Stomach (tissue), 9 donors: ENCODE results near the gene DDN. TPM values are rescaled to one million over a fixed set of nuclear protein-coding genes. Genes with fewer than 3 reads are reported as not detected.

Source experiments
- DNase-seq, 2 donors: peaks; one replicate each; pipeline versions ENCODE4 v3.0.0 to v3.0.0-alpha.2; 2013 to 2019
- H3K27ac ChIP-seq, 5 donors: fragments of 200-600 bp in 4 of 5; sonication (generic) in 4 of 5; one replicate each; pipeline ENCODE4 v1.5.1; 2013 to 2019; ENCODE audit warnings: mild to moderate bottlenecking in 1 of 5, moderate library complexity in 1 of 5
- H3K27me3 ChIP-seq, 3 donors: fragments of 200-600 bp; sonication (generic); one replicate each; pipeline ENCODE4 v1.5.1; 2017 to 2019; ENCODE audit warnings: mixed run types in 1 of 3
- H3K36me3 ChIP-seq, 4 donors: fragments of 200-600 bp; sonication (generic); 1 replicate in 3 of 4; 2 replicates in 1 of 4; pipeline ENCODE4 v1.5.1; 2016 to 2019
- H3K4me1 ChIP-seq, 4 donors: fragments of 200-600 bp; sonication (generic); one replicate each; pipeline ENCODE4 v1.5.1; 2016 to 2019
- H3K4me3 ChIP-seq, 4 donors: fragments of 200-600 bp; sonication (generic) in 3 of 4; one replicate each; pipeline ENCODE4 v1.5.1; 2016 to 2019; ENCODE audit warnings: mild to moderate bottlenecking in 1 of 4
- H3K9me3 ChIP-seq, 4 donors: fragments of 200-600 bp; sonication (generic); one replicate each; pipeline ENCODE4 v1.5.1; 2016 to 2019
- CTCF ChIP-seq, 7 experiments: fragments of 450-650 bp in 4 of 7; fragments of 200-600 bp in 3 of 7; sonication (generic) in 3 of 7; IDR thresholded peaks; one replicate each; pipeline ENCODE4 v1.5.1; 2016 to 2019; ENCODE audit warnings: antibody characterized with exemption in 7 of 7, control low read depth in 2 of 7, mild to moderate bottlenecking in 1 of 7
- EP300 ChIP-seq: sonication (generic); formaldehyde crosslinking; IDR thresholded peaks from one replicate; pipeline ENCODE4 v1.6.1; 2017; ENCODE audit warnings: antibody characterized with exemption
- POLR2A ChIP-seq, 4 donors: fragments of 450-650 bp; IDR thresholded peaks; one replicate each; pipeline ENCODE4 v1.6.1; 2016; ENCODE audit warnings: antibody characterized with exemption in 4 of 4, control low read depth in 2 of 4, mild to moderate bottlenecking in 1 of 4, moderate library complexity in 1 of 4
- POLR2AphosphoS5 ChIP-seq, 3 donors: sonication (generic); formaldehyde crosslinking; IDR thresholded peaks; one replicate each; pipeline ENCODE4 v1.6.1; 2016; ENCODE audit warnings: antibody characterized with exemption in 3 of 3
- WGBS, 5 donors: extraction: QIAGEN DNeasy Blood & Tissue Kit in 3 of 5; methylation state at CpG; one replicate each; pipeline versions ENCODE4 v1.1.5 to v1.1.7; 2013 to 2018; 5-methylcytosine and 5-hydroxymethylcytosine counted together
- intact Hi-C: fragments of 100-400 bp; cut with DNase I; formaldehyde crosslinking; loops from one replicate; pipeline ENCODE4 v1.15.1; 2023; ENCODE audit warnings: low total_unique reads
- polyA plus RNA-seq, 3 donors: library from polyadenylated mRNA; stranded (reverse); fragments of 200-250 nt; gene quantifications; one replicate each; pipeline ENCODE4 v1.2.3, GENCODE V29; 2013
- total RNA-seq, 5 donors: library from RNA; depleted of rRNA; stranded (reverse); fragments of >200 nt; gene quantifications; one replicate each; pipeline versions ENCODE4 v1.1.0 to v1.2.3, GENCODE V29; 2014 to 2016
- donor health status: healthy with polysubstance abuse.
- donor health status: Bipolar disorder and iron deficiency.
- donor health status: healthy.

Gene DDN
- total and polyA plus RNA-seq, 8 donors = 0.08 to 0.31 (median 0.19) TPM; not detected in 4

- intact Hi-C loops = no loop called here
- WGBS, 5 donors = 0 to 3% (median 2%) methylated on average over 28 to 29 of the region's 29 CpGs
- Histone ChIP-seq H3K27me3 (no peaks in the 10 kb centered on the region), H3K4me1 (peaks cover 7 to 35% (median 20%) of the 10 kb centered on the region in 4 donors), H3K27ac (peak overlapping the region; percentile 80 to 92 (median 85)), H3K36me3 (peaks cover 5 to 20% (median 19%) of the 10 kb centered on the region in 4 donors), H3K4me3 (peak overlapping the region; percentile 84 to 100 (median 96)), H3K9me3 (no peaks in the 10 kb centered on the region)
- peak; percentile 59 to 95 for DNase-seq
- TF ChIP-seq CTCF (IDR thresholded peaks at IDR 0.05) (no peak), POLR2AphosphoS5 (IDR thresholded peaks at IDR 0.05) (peak in 1 of 3 donors; percentile 53), EP300 (no peak), POLR2A (IDR thresholded peaks at IDR 0.05) (no peak)
Observed at GRCh38 chr12:48956279-48957140, 42.7 kb downstream of the DDN start.

- TF ChIP-seq CTCF (IDR thresholded peaks at IDR 0.05) (no peak), POLR2A (IDR thresholded peaks at IDR 0.05) (no peak), POLR2AphosphoS5 (IDR thresholded peaks at IDR 0.05) (no peak)
- WGBS, 5 donors = 78 to 89% (median 84%) methylated on average over 3 of the region's 3 CpGs
Observed at GRCh38 chr12:48954841-48955501, 44.2 kb downstream of the DDN start.

GRCh38 chr12:48954061-48954460 lies 45.1 kb downstream of the DDN start:
- DNase-seq = no peak
- TF ChIP-seq POLR2AphosphoS5 (IDR thresholded peaks at IDR 0.05) (no peak), EP300 (no peak), POLR2A (IDR thresholded peaks at IDR 0.05) (no peak), CTCF (IDR thresholded peaks at IDR 0.05) (no peak)
- no peaks in the 10 kb centered on the region for H3K27me3 ChIP-seq

More at GRCh38 chr12:48954841-48955501, 44.2 kb downstream of the DDN start:
- no peak overlapping the region for H3K4me3 ChIP-seq
- intact Hi-C loops = no loop called here
- no peaks in the 10 kb centered on the region for H3K27me3 ChIP-seq
- H3K27ac ChIP-seq = peak overlapping the region in 2 of 5 donors; percentile 85 to 92
- no peaks in the 10 kb centered on the region for H3K9me3 ChIP-seq
- no peak for DNase-seq
- H3K36me3 ChIP-seq = peaks cover 5 to 30% (median 19%) of the 10 kb centered on the region in 4 donors
- peaks cover 7 to 35% (median 20%) of the 10 kb centered on the region in 4 donors for H3K4me1 ChIP-seq

GRCh38 chr12:48952691-48953090 lies 46.5 kb downstream of the DDN start:
- H3K27ac ChIP-seq = no peak overlapping the region
- intact Hi-C loops = no loop called here
- H3K36me3 ChIP-seq = peaks cover 5 to 33% (median 25%) of the 10 kb centered on the region in 4 donors
- TF ChIP-seq POLR2A (IDR thresholded peaks at IDR 0.05) = no peak
- TF ChIP-seq EP300 = no peak
- TF ChIP-seq POLR2AphosphoS5 (IDR thresholded peaks at IDR 0.05) = no peak
- no peak for TF ChIP-seq CTCF (IDR thresholded peaks at IDR 0.05)
- no peaks in the 10 kb centered on the region for H3K9me3 ChIP-seq
- WGBS, 5 donors = 86 to 92% (median 90%) methylated on average over 4 of the region's 4 CpGs
- H3K4me3 ChIP-seq = no peak overlapping the region
- peaks cover 8 to 40% (median 22%) of the 10 kb centered on the region in 4 donors for H3K4me1 ChIP-seq
- no peaks in the 10 kb centered on the region for H3K27me3 ChIP-seq
- no peak for DNase-seq

More at GRCh38 chr12:48954061-48954460, 45.1 kb downstream of the DDN start:
- Histone ChIP-seq H3K27ac (no peak overlapping the region), H3K4me1 (peaks cover 7 to 35% (median 20%) of the 10 kb centered on the region in 4 donors), H3K36me3 (peaks cover 5 to 30% (median 25%) of the 10 kb centered on the region in 4 donors), H3K4me3 (no peak overlapping the region), H3K9me3 (no peaks in the 10 kb centered on the region)
- intact Hi-C loops = no loop called here
- 95 to 99% (median 98%) methylated on average over 3 of the region's 3 CpGs for WGBS, 5 donors
